Ishikawa (cell line): Measurements from ENCODE around the gene ADAM22.

Experiments
- CEBPB ChIP-seq: IDR thresholded peaks from 2 replicates; pipeline ENCODE4 v1.6.1; 2012
- CREB1 ChIP-seq: IDR thresholded peaks from 2 replicates; pipeline ENCODE4 v1.6.1; 2012; ENCODE audit warnings: low read depth
- EGR1 ChIP-seq: IDR thresholded peaks from 2 replicates; pipeline ENCODE4 v1.6.1; 2012
- EP300 ChIP-seq: IDR thresholded peaks from 2 replicates; pipeline ENCODE4 v1.6.1; 2012; ENCODE audit warnings: borderline replicate concordance
- FOXM1 ChIP-seq: IDR thresholded peaks from 2 replicates; pipeline ENCODE4 v1.6.1; 2012; ENCODE audit warnings: low read depth, borderline replicate concordance
- MAX ChIP-seq: IDR thresholded peaks from 2 replicates; pipeline ENCODE4 v1.6.1; 2012
- NFIC ChIP-seq: IDR thresholded peaks from 2 replicates; pipeline ENCODE4 v1.6.1; 2012
- RAD21 ChIP-seq: IDR thresholded peaks from 2 replicates; pipeline ENCODE4 v1.6.1; 2012; ENCODE audit warnings: low read depth
- REST ChIP-seq: IDR thresholded peaks from 2 replicates; pipeline ENCODE4 v1.6.1; 2012; ENCODE audit warnings: low read depth, mild to moderate bottlenecking
- TAF1 ChIP-seq: IDR thresholded peaks from 2 replicates; pipeline ENCODE4 v1.6.1; 2012; ENCODE audit warnings: low read depth, mild to moderate bottlenecking
- TCF12 ChIP-seq: IDR thresholded peaks from 2 replicates; pipeline ENCODE4 v1.6.1; 2012; ENCODE audit warnings: low read depth
- TEAD4 ChIP-seq: IDR thresholded peaks from 2 replicates; pipeline ENCODE4 v1.6.1; 2012
- USF1 ChIP-seq: IDR thresholded peaks from 2 replicates; pipeline ENCODE4 v1.6.1; 2012
- YY1 ChIP-seq: IDR thresholded peaks from 2 replicates; pipeline ENCODE4 v1.6.1; 2012; ENCODE audit warnings: low read depth
- ZBTB7A ChIP-seq: IDR thresholded peaks from 2 replicates; pipeline ENCODE4 v1.6.1; 2012; ENCODE audit warnings: low read depth

Gene ADAM22

GRCh38 chr7:88176190-88176589, 242.1 kb downstream of the ADAM22 start:
- no peak for TF ChIP-seq CREB1
- no peak for TF ChIP-seq CEBPB
- no peak for TF ChIP-seq FOXM1

- TF ChIP-seq NFIC, result no peak
- TF ChIP-seq YY1, result no peak
- TF ChIP-seq EP300, result no peak
- no peak for TF ChIP-seq RAD21
- TF ChIP-seq TAF1, result no peak
- no peak for TF ChIP-seq CREB1
- no peak for TF ChIP-seq MAX
- TF ChIP-seq FOXM1, result no peak
- no peak for TF ChIP-seq CEBPB
- no peak for TF ChIP-seq USF1
- TF ChIP-seq ZBTB7A, result no peak
- no peak for TF ChIP-seq TEAD4
- no peak for TF ChIP-seq EGR1
- TF ChIP-seq TCF12, result no peak
- TF ChIP-seq REST, result no peak
These were observed 249.0 kb downstream of the ADAM22 start for GRCh38 chr7:88183051-88183450.

- TF ChIP-seq CREB1, result no peak
- no peak for TF ChIP-seq TAF1
- TF ChIP-seq NFIC, result no peak
- TF ChIP-seq MAX, result no peak
- no peak for TF ChIP-seq CEBPB
- TF ChIP-seq RAD21, result no peak
- TF ChIP-seq TEAD4, result no peak
- TF ChIP-seq REST, result no peak
- no peak for TF ChIP-seq YY1
- no peak for TF ChIP-seq EP300
- no peak for TF ChIP-seq EGR1
- TF ChIP-seq FOXM1, result no peak
- TF ChIP-seq USF1, result no peak
- TF ChIP-seq ZBTB7A, result no peak
- TF ChIP-seq TCF12, result no peak
These were observed 250.8 kb downstream of the ADAM22 start for GRCh38 chr7:88184848-88185304.

GRCh38 chr7:88185650-88186049, 251.6 kb downstream of the ADAM22 start:
- no peak for TF ChIP-seq YY1
- no peak for TF ChIP-seq ZBTB7A
- TF ChIP-seq CEBPB, result no peak
- no peak for TF ChIP-seq RAD21
- TF ChIP-seq FOXM1, result no peak
- no peak for TF ChIP-seq EP300
- no peak for TF ChIP-seq TEAD4
- TF ChIP-seq CREB1, result no peak
- TF ChIP-seq NFIC, result no peak

GRCh38 chr7:88191911-88192310, 257.9 kb downstream of the ADAM22 start:
- TF ChIP-seq USF1, result no peak
- no peak for TF ChIP-seq CREB1
- TF ChIP-seq RAD21, result no peak
- no peak for TF ChIP-seq EGR1
- no peak for TF ChIP-seq NFIC
- TF ChIP-seq REST, result no peak
- no peak for TF ChIP-seq EP300
- no peak for TF ChIP-seq ZBTB7A
- no peak for TF ChIP-seq YY1
- TF ChIP-seq TEAD4, result no peak
- TF ChIP-seq TCF12, result no peak
- TF ChIP-seq FOXM1, result no peak
- TF ChIP-seq TAF1, result no peak
- TF ChIP-seq MAX, result no peak
- no peak for TF ChIP-seq CEBPB
